ENCODE results near the gene SURF1.

DNA sequence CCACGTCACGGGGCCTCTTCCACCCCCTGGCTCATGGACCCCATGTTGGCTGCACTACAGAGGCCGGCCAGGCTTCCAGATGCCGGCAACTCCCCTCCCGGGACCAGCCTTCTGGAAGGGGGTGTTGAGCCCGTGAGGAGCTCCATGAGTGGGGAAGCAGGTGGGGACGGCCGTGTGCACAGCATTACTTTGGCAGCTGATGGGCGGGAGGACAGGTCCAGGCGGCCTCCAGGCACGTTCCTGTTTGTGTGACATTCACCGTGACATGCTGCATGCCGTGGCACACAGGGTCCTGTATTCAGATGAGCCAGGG is 52.2 kb downstream of the SURF1 start:
- TF ChIP-seq, protein P1, sequence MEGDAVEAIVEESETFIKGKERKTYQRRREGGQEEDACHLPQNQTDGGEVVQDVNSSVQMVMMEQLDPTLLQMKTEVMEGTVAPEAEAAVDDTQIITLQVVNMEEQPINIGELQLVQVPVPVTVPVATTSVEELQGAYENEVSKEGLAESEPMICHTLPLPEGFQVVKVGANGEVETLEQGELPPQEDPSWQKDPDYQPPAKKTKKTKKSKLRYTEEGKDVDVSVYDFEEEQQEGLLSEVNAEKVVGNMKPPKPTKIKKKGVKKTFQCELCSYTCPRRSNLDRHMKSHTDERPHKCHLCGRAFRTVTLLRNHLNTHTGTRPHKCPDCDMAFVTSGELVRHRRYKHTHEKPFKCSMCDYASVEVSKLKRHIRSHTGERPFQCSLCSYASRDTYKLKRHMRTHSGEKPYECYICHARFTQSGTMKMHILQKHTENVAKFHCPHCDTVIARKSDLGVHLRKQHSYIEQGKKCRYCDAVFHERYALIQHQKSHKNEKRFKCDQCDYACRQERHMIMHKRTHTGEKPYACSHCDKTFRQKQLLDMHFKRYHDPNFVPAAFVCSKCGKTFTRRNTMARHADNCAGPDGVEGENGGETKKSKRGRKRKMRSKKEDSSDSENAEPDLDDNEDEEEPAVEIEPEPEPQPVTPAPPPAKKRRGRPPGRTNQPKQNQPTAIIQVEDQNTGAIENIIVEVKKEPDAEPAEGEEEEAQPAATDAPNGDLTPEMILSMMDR (IDR thresholded peaks at IDR 0.05) = no peak
- no peak for TF ChIP-seq POLR2AphosphoS5 (IDR thresholded peaks at IDR 0.05; ENCODE audit: low read depth, low read length)
- TF ChIP-seq, protein P2, sequence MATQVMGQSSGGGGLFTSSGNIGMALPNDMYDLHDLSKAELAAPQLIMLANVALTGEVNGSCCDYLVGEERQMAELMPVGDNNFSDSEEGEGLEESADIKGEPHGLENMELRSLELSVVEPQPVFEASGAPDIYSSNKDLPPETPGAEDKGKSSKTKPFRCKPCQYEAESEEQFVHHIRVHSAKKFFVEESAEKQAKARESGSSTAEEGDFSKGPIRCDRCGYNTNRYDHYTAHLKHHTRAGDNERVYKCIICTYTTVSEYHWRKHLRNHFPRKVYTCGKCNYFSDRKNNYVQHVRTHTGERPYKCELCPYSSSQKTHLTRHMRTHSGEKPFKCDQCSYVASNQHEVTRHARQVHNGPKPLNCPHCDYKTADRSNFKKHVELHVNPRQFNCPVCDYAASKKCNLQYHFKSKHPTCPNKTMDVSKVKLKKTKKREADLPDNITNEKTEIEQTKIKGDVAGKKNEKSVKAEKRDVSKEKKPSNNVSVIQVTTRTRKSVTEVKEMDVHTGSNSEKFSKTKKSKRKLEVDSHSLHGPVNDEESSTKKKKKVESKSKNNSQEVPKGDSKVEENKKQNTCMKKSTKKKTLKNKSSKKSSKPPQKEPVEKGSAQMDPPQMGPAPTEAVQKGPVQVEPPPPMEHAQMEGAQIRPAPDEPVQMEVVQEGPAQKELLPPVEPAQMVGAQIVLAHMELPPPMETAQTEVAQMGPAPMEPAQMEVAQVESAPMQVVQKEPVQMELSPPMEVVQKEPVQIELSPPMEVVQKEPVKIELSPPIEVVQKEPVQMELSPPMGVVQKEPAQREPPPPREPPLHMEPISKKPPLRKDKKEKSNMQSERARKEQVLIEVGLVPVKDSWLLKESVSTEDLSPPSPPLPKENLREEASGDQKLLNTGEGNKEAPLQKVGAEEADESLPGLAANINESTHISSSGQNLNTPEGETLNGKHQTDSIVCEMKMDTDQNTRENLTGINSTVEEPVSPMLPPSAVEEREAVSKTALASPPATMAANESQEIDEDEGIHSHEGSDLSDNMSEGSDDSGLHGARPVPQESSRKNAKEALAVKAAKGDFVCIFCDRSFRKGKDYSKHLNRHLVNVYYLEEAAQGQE (IDR thresholded peaks at IDR 0.05; ENCODE audit: insufficient read depth in 1 of 2, low read depth in 2 of 2, low read length in 1 of 2) = no peak
